Measurements from ENCODE around the gene GFRA3.
"Not testable (repeated sequence)": the region's sequence is repeated elsewhere in the genome, so short reads cannot be mapped to it uniquely, and the experiment has no call there.

Gene GFRA3

GRCh38 chr5:138247800-138248199, 26.6 kb downstream of the GFRA3 start:
- H3K4me3 ChIP-seq (ENCODE audit: extremely low read depth, insufficient read depth, low read length, poor library complexity, severe bottlenecking); H3K27ac ChIP-seq (ENCODE audit: low read depth, low read length, severe bottlenecking); H3K9me3 ChIP-seq (ENCODE audit: control insufficient read depth, low read length); H3K36me3 ChIP-seq (ENCODE audit: control insufficient read depth, insufficient read depth, low read length): not testable (repeated sequence)
- 91 to 100% methylated on average over 1 of the region's 2 CpGs for WGBS, 2 experiments (ENCODE audit: insufficient coverage in 2 of 2)
- peaks cover 14% of the 10 kb centered on the region for H3K4me1 ChIP-seq (ENCODE audit: control insufficient read depth, insufficient read depth, low read length, poor library complexity, severe bottlenecking)

GRCh38 chr5:138246822-138247221, 27.6 kb downstream of the GFRA3 start:
- no peak overlapping the region for H3K27ac ChIP-seq (ENCODE audit: low read depth, low read length, severe bottlenecking)
- no peaks in the 10 kb centered on the region for H3K9me3 ChIP-seq (ENCODE audit: control insufficient read depth, low read length)
- H3K4me1 ChIP-seq (ENCODE audit: control insufficient read depth, insufficient read depth, low read length, poor library complexity, severe bottlenecking): peaks cover 20% of the 10 kb centered on the region
- 96 to 100% methylated on average over 2 of the region's 4 CpGs for WGBS, 2 experiments (ENCODE audit: insufficient coverage in 2 of 2)
- H3K36me3 ChIP-seq (ENCODE audit: control insufficient read depth, insufficient read depth, low read length): no peaks in the 10 kb centered on the region
- H3K4me3 ChIP-seq (ENCODE audit: extremely low read depth, insufficient read depth, low read length, poor library complexity, severe bottlenecking): no peak overlapping the region

- Histone ChIP-seq H3K4me1 (ENCODE audit: control insufficient read depth, insufficient read depth, low read length, poor library complexity, severe bottlenecking) (peaks cover 20% of the 10 kb centered on the region), H3K4me3 (ENCODE audit: extremely low read depth, insufficient read depth, low read length, poor library complexity, severe bottlenecking) (no peak overlapping the region), H3K9me3 (ENCODE audit: control insufficient read depth, low read length) (no peaks in the 10 kb centered on the region), H3K36me3 (ENCODE audit: control insufficient read depth, insufficient read depth, low read length) (no peaks in the 10 kb centered on the region), H3K27ac (ENCODE audit: low read depth, low read length, severe bottlenecking) (no peak overlapping the region)
- 87 to 94% methylated on average over 2 of the region's 4 CpGs for WGBS, 2 experiments (ENCODE audit: insufficient coverage in 2 of 2)
Observed at GRCh38 chr5:138246334-138246733, 28.1 kb downstream of the GFRA3 start.

GRCh38 chr5:138245717-138246116, 28.7 kb downstream of the GFRA3 start:
- H3K4me1 ChIP-seq (ENCODE audit: control insufficient read depth, insufficient read depth, low read length, poor library complexity, severe bottlenecking): peaks cover 20% of the 10 kb centered on the region
- WGBS, 2 experiments (ENCODE audit: insufficient coverage in 2 of 2): 40% methylated on average over 1 of the region's 1 CpG; no CpG with 5 or more reads in 1 of the 2 experiments
- H3K36me3 ChIP-seq (ENCODE audit: control insufficient read depth, insufficient read depth, low read length): no peaks in the 10 kb centered on the region
- H3K27ac ChIP-seq (ENCODE audit: low read depth, low read length, severe bottlenecking): peak overlapping the region; percentile 67
- H3K9me3 ChIP-seq (ENCODE audit: control insufficient read depth, low read length): no peaks in the 10 kb centered on the region
- no peak overlapping the region for H3K4me3 ChIP-seq (ENCODE audit: extremely low read depth, insufficient read depth, low read length, poor library complexity, severe bottlenecking)

- 63 to 100% methylated on average over 1 to 2 of the region's 2 CpGs for WGBS, 2 experiments (ENCODE audit: insufficient coverage in 2 of 2)
- Histone ChIP-seq H3K4me3 (ENCODE audit: extremely low read depth, insufficient read depth, low read length, poor library complexity, severe bottlenecking) (no peak overlapping the region), H3K4me1 (ENCODE audit: control insufficient read depth, insufficient read depth, low read length, poor library complexity, severe bottlenecking) (peaks cover 20% of the 10 kb centered on the region), H3K9me3 (ENCODE audit: control insufficient read depth, low read length) (no peaks in the 10 kb centered on the region), H3K36me3 (ENCODE audit: control insufficient read depth, insufficient read depth, low read length) (no peaks in the 10 kb centered on the region), H3K27ac (ENCODE audit: low read depth, low read length, severe bottlenecking) (peak overlapping the region; percentile 73)
Observed at GRCh38 chr5:138243794-138244193, 30.6 kb downstream of the GFRA3 start.

GRCh38 chr5:138241688-138242571, 32.5 kb downstream of the GFRA3 start:
- H3K4me3 ChIP-seq (ENCODE audit: extremely low read depth, insufficient read depth, low read length, poor library complexity, severe bottlenecking): peak overlapping the region; percentile 35
- no peaks in the 10 kb centered on the region for H3K36me3 ChIP-seq (ENCODE audit: control insufficient read depth, insufficient read depth, low read length)
- peak overlapping the region; percentile 23 for H3K27ac ChIP-seq (ENCODE audit: low read depth, low read length, severe bottlenecking)
- 9% methylated on average over 40 to 45 of the region's 67 CpGs for WGBS, 2 experiments (ENCODE audit: insufficient coverage in 2 of 2)
- H3K9me3 ChIP-seq (ENCODE audit: control insufficient read depth, low read length): no peaks in the 10 kb centered on the region
- peaks cover 20% of the 10 kb centered on the region for H3K4me1 ChIP-seq (ENCODE audit: control insufficient read depth, insufficient read depth, low read length, poor library complexity, severe bottlenecking)

- H3K4me3 ChIP-seq (ENCODE audit: extremely low read depth, insufficient read depth, low read length, poor library complexity, severe bottlenecking): no peak overlapping the region
- H3K9me3 ChIP-seq (ENCODE audit: control insufficient read depth, low read length): no peaks in the 10 kb centered on the region
- WGBS, 2 experiments (ENCODE audit: insufficient coverage in 2 of 2): 65 to 100% methylated on average over 1 to 2 of the region's 3 CpGs
Observed at GRCh38 chr5:138240650-138241385, 33.6 kb downstream of the GFRA3 start.

GRCh38 chr5:138238034-138238433, 36.4 kb downstream of the GFRA3 start:
- Histone ChIP-seq H3K9me3 (ENCODE audit: control insufficient read depth, low read length) (no peaks in the 10 kb centered on the region), H3K27ac (ENCODE audit: low read depth, low read length, severe bottlenecking) (no peak overlapping the region)
- 80% methylated on average over 1 of the region's 1 CpG; no CpG with 5 or more reads in 1 of the 2 experiments for WGBS, 2 experiments (ENCODE audit: insufficient coverage in 2 of 2)

More at GRCh38 chr5:138240650-138241385, 33.6 kb downstream of the GFRA3 start:
- peaks cover 14% of the 10 kb centered on the region for H3K4me1 ChIP-seq (ENCODE audit: control insufficient read depth, insufficient read depth, low read length, poor library complexity, severe bottlenecking)
- H3K27ac ChIP-seq (ENCODE audit: low read depth, low read length, severe bottlenecking): no peak overlapping the region
- H3K36me3 ChIP-seq (ENCODE audit: control insufficient read depth, insufficient read depth, low read length): no peaks in the 10 kb centered on the region

GRCh38 chr5:138234651-138235050, 39.8 kb downstream of the GFRA3 start:
- Histone ChIP-seq H3K4me1 (ENCODE audit: control insufficient read depth, insufficient read depth, low read length, poor library complexity, severe bottlenecking) (peaks cover 8% of the 10 kb centered on the region), H3K27ac (ENCODE audit: low read depth, low read length, severe bottlenecking) (no peak overlapping the region), H3K9me3 (ENCODE audit: control insufficient read depth, low read length) (no peaks in the 10 kb centered on the region), H3K36me3 (ENCODE audit: control insufficient read depth, insufficient read depth, low read length) (no peaks in the 10 kb centered on the region), H3K4me3 (ENCODE audit: extremely low read depth, insufficient read depth, low read length, poor library complexity, severe bottlenecking) (no peak overlapping the region)
- WGBS, 2 experiments (ENCODE audit: insufficient coverage in 2 of 2): 77 to 94% methylated on average over 2 of the region's 2 CpGs

More at GRCh38 chr5:138238034-138238433, 36.4 kb downstream of the GFRA3 start:
- Histone ChIP-seq H3K4me1 (ENCODE audit: control insufficient read depth, insufficient read depth, low read length, poor library complexity, severe bottlenecking) (peaks cover 5% of the 10 kb centered on the region), H3K36me3 (ENCODE audit: control insufficient read depth, insufficient read depth, low read length) (no peaks in the 10 kb centered on the region), H3K4me3 (ENCODE audit: extremely low read depth, insufficient read depth, low read length, poor library complexity, severe bottlenecking) (no peak overlapping the region)

- WGBS, 2 experiments (ENCODE audit: insufficient coverage in 2 of 2): 70 to 100% methylated on average over 1 to 2 of the region's 2 CpGs
- Histone ChIP-seq H3K4me1 (ENCODE audit: control insufficient read depth, insufficient read depth, low read length, poor library complexity, severe bottlenecking) (peaks cover 13% of the 10 kb centered on the region), H3K27ac (ENCODE audit: low read depth, low read length, severe bottlenecking) (no peak overlapping the region), H3K36me3 (ENCODE audit: control insufficient read depth, insufficient read depth, low read length) (no peaks in the 10 kb centered on the region), H3K9me3 (ENCODE audit: control insufficient read depth, low read length) (no peaks in the 10 kb centered on the region), H3K4me3 (ENCODE audit: extremely low read depth, insufficient read depth, low read length, poor library complexity, severe bottlenecking) (no peak overlapping the region)
Observed at GRCh38 chr5:138233280-138233679, 41.1 kb downstream of the GFRA3 start.

All from mesodermal cell (in vitro differentiated cells).